H9 (cell line): ENCODE results near the gene DOC2B. TPM values are rescaled to one million over a fixed set of nuclear protein-coding genes. Genes with fewer than 3 reads are reported as not detected.

Source experiments
- DNase-seq: peaks from one replicate; pipeline ENCODE4 v3.0.0-alpha.2; 2017
- H2AFZ ChIP-seq: one replicate; pipeline ENCODE4 v1.6.1; 2013; ENCODE audit warnings: mild to moderate bottlenecking, low read length, control low read depth, moderate library complexity
- H2AK5ac ChIP-seq: 2 replicates; pipeline ENCODE4 v1.6.1; 2013; ENCODE audit warnings: low read length, control low read depth, mixed read lengths; ENCODE audit not compliant: insufficient read length
- H2BK120ac ChIP-seq: one replicate; pipeline ENCODE4 v1.6.1; 2013; ENCODE audit warnings: low read depth, mild to moderate bottlenecking, low read length, control low read depth, inconsistent platforms; ENCODE audit not compliant: poor library complexity, severe bottlenecking
- H2BK12ac ChIP-seq: 2 replicates; pipeline ENCODE4 v1.6.1; 2013; ENCODE audit warnings: low read length, control low read depth, mixed read lengths, low read depth; ENCODE audit not compliant: insufficient read length
- H2BK15ac ChIP-seq: 2 replicates; pipeline ENCODE4 v1.6.1; 2013; ENCODE audit warnings: low read depth, low read length, control low read depth
- H2BK20ac ChIP-seq: one replicate; pipeline ENCODE4 v1.6.1; 2013; ENCODE audit warnings: low read depth, mild to moderate bottlenecking, low read length, control low read depth, inconsistent platforms; ENCODE audit not compliant: poor library complexity, severe bottlenecking
- H2BK5ac ChIP-seq: 2 replicates; pipeline ENCODE4 v1.6.1; 2013; ENCODE audit warnings: low read length, control low read depth, mixed read lengths; ENCODE audit not compliant: insufficient read length
- H3K14ac ChIP-seq: 2 replicates; pipeline ENCODE4 v1.6.1; 2013; ENCODE audit warnings: low read length, control low read depth; ENCODE audit not compliant: insufficient read depth
- H3K18ac ChIP-seq: 2 replicates; pipeline ENCODE4 v1.6.1; 2013; ENCODE audit warnings: low read depth, mild to moderate bottlenecking, mixed read lengths, low read length, control low read depth; ENCODE audit not compliant: insufficient read length
- H3K23ac ChIP-seq: 2 replicates; pipeline ENCODE4 v1.6.1; 2013; ENCODE audit warnings: low read length, control low read depth, mixed read lengths, low read depth; ENCODE audit not compliant: insufficient read length
- H3K23me2 ChIP-seq: 2 replicates; pipeline ENCODE4 v1.6.1; 2013; ENCODE audit warnings: low read depth, mild to moderate bottlenecking, mixed read lengths, low read length, control low read depth; ENCODE audit not compliant: insufficient read length, poor library complexity, severe bottlenecking
- H3K27ac ChIP-seq: 2 replicates; pipeline ENCODE4 v1.5.1; 2013; ENCODE audit warnings: low read length, control low read depth, mixed read lengths, low read depth; ENCODE audit not compliant: insufficient read length
- H3K27me3 ChIP-seq: 2 replicates; pipeline ENCODE4 v1.6.1; 2013; ENCODE audit warnings: low read length, control low read depth, inconsistent platforms; ENCODE audit not compliant: insufficient read depth
- H3K4ac ChIP-seq: 2 replicates; pipeline ENCODE4 v1.6.1; 2013; ENCODE audit warnings: low read depth, mild to moderate bottlenecking, control low read depth, inconsistent platforms, low read length, moderate library complexity
- H3K4me1 ChIP-seq: 2 replicates; pipeline ENCODE4 v1.6.1; 2013; ENCODE audit warnings: low read length, control low read depth, inconsistent platforms; ENCODE audit not compliant: insufficient read depth
- H3K4me2 ChIP-seq: 2 replicates; pipeline ENCODE4 v1.6.1; 2013; ENCODE audit warnings: low read length, control low read depth, mixed read lengths; ENCODE audit not compliant: insufficient read length, insufficient read depth
- H3K56ac ChIP-seq: 2 replicates; pipeline ENCODE4 v1.6.1; 2013; ENCODE audit warnings: low read depth, mild to moderate bottlenecking, mixed read lengths, low read length, control low read depth; ENCODE audit not compliant: insufficient read length
- H3K79me1 ChIP-seq: 2 replicates; pipeline ENCODE4 v1.6.1; 2013; ENCODE audit warnings: low read depth, mild to moderate bottlenecking, moderate library complexity, low read length, control low read depth, inconsistent platforms; ENCODE audit not compliant: insufficient read depth, poor library complexity, severe bottlenecking
- H3K79me2 ChIP-seq: 2 replicates; pipeline ENCODE4 v1.6.1; 2013; ENCODE audit warnings: low read length, control low read depth, inconsistent platforms; ENCODE audit not compliant: insufficient read depth
- H3K9ac ChIP-seq: 2 replicates; pipeline ENCODE4 v1.6.1; 2013; ENCODE audit warnings: low read length, control low read depth, mixed read lengths; ENCODE audit not compliant: insufficient read length; ENCODE audit errors: extremely low read depth
- H3K9me3 ChIP-seq: one replicate; pipeline ENCODE4 v1.6.1; 2013; ENCODE audit warnings: low read depth, low read length, inconsistent platforms; ENCODE audit not compliant: control insufficient read depth
- H3T11ph ChIP-seq: one replicate; pipeline ENCODE4 v1.6.1; 2013; ENCODE audit warnings: mild to moderate bottlenecking, low read length, control low read depth, inconsistent platforms
- H4K20me1 ChIP-seq: one replicate; pipeline ENCODE4 v1.6.1; 2013; ENCODE audit not compliant: control insufficient read depth, insufficient read length, insufficient read depth
- H4K5ac ChIP-seq: 2 replicates; pipeline ENCODE4 v1.6.1; 2013; ENCODE audit warnings: low read depth, mild to moderate bottlenecking, mixed read lengths, low read length, control low read depth; ENCODE audit not compliant: insufficient read length
- H4K8ac ChIP-seq: replicated peaks from 2 replicates; pipeline ENCODE4 v1.6.1; 2013; ENCODE audit warnings: low read length, control low read depth, mixed read lengths, low read depth; ENCODE audit not compliant: insufficient read length
- H4K91ac ChIP-seq: 2 replicates; pipeline ENCODE4 v1.6.1; 2013; ENCODE audit warnings: low read depth, mild to moderate bottlenecking, moderate library complexity, mixed read lengths, low read length, control low read depth; ENCODE audit not compliant: insufficient read length
- H3K27ac Mint-ChIP-seq, 3 experiments: 2 replicates in 2 of 3; 3 replicates in 1 of 3; pipeline ENCODE4 v1.8.0; 2020 to 2021; ENCODE audit warnings: mixed read lengths in 3 of 3, mild to moderate bottlenecking in 1 of 3, moderate library complexity in 1 of 3
- H3K27me3 Mint-ChIP-seq: 2 replicates; pipeline ENCODE4 v1.8.0; 2021; ENCODE audit warnings: low read depth, mild to moderate bottlenecking, moderate library complexity, mixed read lengths
- H3K36me3 Mint-ChIP-seq, 3 experiments: 2 replicates in 2 of 3; 3 replicates in 1 of 3; pipeline ENCODE4 v1.8.0; 2020 to 2021; ENCODE audit warnings: low read depth in 3 of 3, mixed read lengths in 3 of 3; ENCODE audit not compliant: insufficient read depth in 1 of 3
- H3K4me1 Mint-ChIP-seq, 2 experiments: 2 replicates each; pipeline ENCODE4 v1.8.0; 2020; ENCODE audit warnings: mixed read lengths in 2 of 2
- H3K4me3 Mint-ChIP-seq, 2 experiments: 2 replicates in 1 of 2; 3 replicates in 1 of 2; pipeline ENCODE4 v1.8.0; 2020 to 2021; ENCODE audit warnings: mild to moderate bottlenecking in 2 of 2, mixed read lengths in 2 of 2, moderate library complexity in 1 of 2
- H3K9me3 Mint-ChIP-seq, 2 experiments: 2 replicates in 1 of 2; 3 replicates in 1 of 2; pipeline ENCODE4 v1.8.0; 2020; ENCODE audit warnings: mild to moderate bottlenecking in 2 of 2, mixed read lengths in 2 of 2, moderate library complexity in 1 of 2
- WGBS: extraction: QIAGEN DNeasy Blood & Tissue Kit; methylation state at CpG from one replicate; pipeline ENCODE4 v1.1.7; 2013; ENCODE audit warnings: missing lambda C conversion rate, low lambda C conversion rate, mixed read lengths; ENCODE audit not compliant: insufficient read length; ENCODE audit errors: extremely low coverage; 5-methylcytosine and 5-hydroxymethylcytosine counted together
- total RNA-seq: library from RNA; stranded (reverse); gene quantifications from 2 replicates; pipeline ENCODE4 v1.2.1, GENCODE V29; 2021
- TF ChIP-seq, protein P1 (sequence below): fragments of 200-600 bp; sonication (generic); conservative IDR thresholded peaks from 3 replicates; pipeline ENCODE4 v1.8.0; 2021; ENCODE audit warnings: antibody characterized with exemption, mild to moderate bottlenecking

DOC2B gene
- total RNA-seq, 1 experiment from 2014 or later: 2.1 TPM

DNA sequence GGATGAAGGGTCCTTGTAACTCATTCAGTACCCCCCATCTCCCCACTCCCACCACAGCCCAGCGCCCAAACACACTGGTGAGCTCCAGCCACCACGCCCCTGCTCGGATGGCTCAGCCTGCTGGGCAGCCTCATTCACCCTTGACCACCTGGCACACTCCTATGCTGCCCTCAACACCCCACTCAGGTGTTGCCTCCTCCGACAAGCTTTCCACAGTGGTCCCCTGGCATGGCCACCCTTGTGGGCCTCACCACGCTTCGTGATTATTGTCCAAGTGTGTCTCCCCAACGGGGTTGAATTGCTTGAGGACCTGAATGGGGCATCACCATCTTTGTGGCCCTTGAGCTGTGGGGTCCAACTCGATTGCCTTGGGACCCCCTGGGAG is 12.0 kb upstream of the DOC2B start:
- Histone ChIP-seq H3K9ac (no peak overlapping the region), H3K79me2 (no peaks in the 10 kb centered on the region), H3K79me1 (no peaks in the 10 kb centered on the region), H2BK120ac (no peak overlapping the region), H3K27me3 (no peaks in the 10 kb centered on the region), H4K20me1 (peaks cover 3% of the 10 kb centered on the region), H2BK20ac (no peak overlapping the region), H3K4me2 (no peak overlapping the region), H2AK5ac (no peak overlapping the region), H3K4ac (no peak overlapping the region), H4K8ac (no peak overlapping the region), H3K27ac (no peak overlapping the region), H3K4me1 (no peaks in the 10 kb centered on the region), H2BK12ac (no peak overlapping the region), H3K56ac (no peak overlapping the region), H3K23ac (no peak overlapping the region), H3K14ac (no peak overlapping the region), H2AFZ (no peak overlapping the region), H3K23me2 (no peaks in the 10 kb centered on the region), H3T11ph (no peak overlapping the region), H2BK15ac (no peak overlapping the region), H4K5ac (no peak overlapping the region), H3K9me3 (no peaks in the 10 kb centered on the region), H4K91ac (no peak overlapping the region), H3K18ac (no peak overlapping the region), H2BK5ac (no peak overlapping the region)
- H3K27ac Mint-ChIP-seq: peak overlapping the region in 1 of 3 experiments; percentile 27; a peak in 2 of 7 replicates
- peaks cover 7% of the 10 kb centered on the region for H3K27me3 Mint-ChIP-seq
- no peak for DNase-seq
- H3K4me1 Mint-ChIP-seq: peaks cover 5% of the 10 kb centered on the region in 2 experiments; a peak in 3 of 4 replicates
- peaks cover 0 to 4% (median 2%) of the 10 kb centered on the region in 3 experiments; a peak in 3 of 7 replicates for H3K36me3 Mint-ChIP-seq
- WGBS: no CpG with 5 or more reads among the region's 8 CpGs
- peak overlapping the region in 1 of 2 experiments; percentile 14; a peak in 1 of 5 replicates for H3K4me3 Mint-ChIP-seq
- peaks cover 3 to 7% of the 10 kb centered on the region in 2 experiments; a peak in 4 of 5 replicates for H3K9me3 Mint-ChIP-seq
- TF ChIP-seq, protein P1, sequence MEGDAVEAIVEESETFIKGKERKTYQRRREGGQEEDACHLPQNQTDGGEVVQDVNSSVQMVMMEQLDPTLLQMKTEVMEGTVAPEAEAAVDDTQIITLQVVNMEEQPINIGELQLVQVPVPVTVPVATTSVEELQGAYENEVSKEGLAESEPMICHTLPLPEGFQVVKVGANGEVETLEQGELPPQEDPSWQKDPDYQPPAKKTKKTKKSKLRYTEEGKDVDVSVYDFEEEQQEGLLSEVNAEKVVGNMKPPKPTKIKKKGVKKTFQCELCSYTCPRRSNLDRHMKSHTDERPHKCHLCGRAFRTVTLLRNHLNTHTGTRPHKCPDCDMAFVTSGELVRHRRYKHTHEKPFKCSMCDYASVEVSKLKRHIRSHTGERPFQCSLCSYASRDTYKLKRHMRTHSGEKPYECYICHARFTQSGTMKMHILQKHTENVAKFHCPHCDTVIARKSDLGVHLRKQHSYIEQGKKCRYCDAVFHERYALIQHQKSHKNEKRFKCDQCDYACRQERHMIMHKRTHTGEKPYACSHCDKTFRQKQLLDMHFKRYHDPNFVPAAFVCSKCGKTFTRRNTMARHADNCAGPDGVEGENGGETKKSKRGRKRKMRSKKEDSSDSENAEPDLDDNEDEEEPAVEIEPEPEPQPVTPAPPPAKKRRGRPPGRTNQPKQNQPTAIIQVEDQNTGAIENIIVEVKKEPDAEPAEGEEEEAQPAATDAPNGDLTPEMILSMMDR: no peak
